HG02798 (cell line): Measurements from ENCODE around the gene FHIT.
A peak's percentile ranks its signal among the peaks of the same experiment; 100 is the strongest.
"Not testable (repeated sequence)": the region's sequence is repeated elsewhere in the genome, so short reads cannot be mapped to it uniquely, and the experiment has no call there.

Experiments
- ATAC-seq: cut with Tn5 transposase; IDR thresholded peaks from one replicate; pipeline ENCODE4 v1.9.1; 2021; ENCODE audit warnings: mild to moderate bottlenecking; ENCODE audit not compliant: unreplicated experiment, poor library complexity

The FHIT gene

GRCh38 chr3:60675424-60675823 lies 575.8 kb downstream of the FHIT start:
- no peak for ATAC-seq

- ATAC-seq: no peak
These were observed 576.4 kb downstream of the FHIT start for GRCh38 chr3:60674870-60675269.

- ATAC-seq: no peak
These were observed 578.1 kb downstream of the FHIT start for GRCh38 chr3:60673123-60673522.

- ATAC-seq: not testable (repeated sequence)
These were observed 578.9 kb downstream of the FHIT start for GRCh38 chr3:60672337-60672736.

GRCh38 chr3:60669636-60670035 lies 581.6 kb downstream of the FHIT start:
- no peak for ATAC-seq

GRCh38 chr3:60660026-60660425 lies 591.2 kb downstream of the FHIT start:
- ATAC-seq: no peak

- ATAC-seq: no peak
These were observed 592.2 kb downstream of the FHIT start for GRCh38 chr3:60659098-60659497.

GRCh38 chr3:60657972-60658371 lies 593.3 kb downstream of the FHIT start:
- peak; percentile 88 for ATAC-seq

GRCh38 chr3:60652829-60653228 lies 598.4 kb downstream of the FHIT start:
- ATAC-seq: no peak

- ATAC-seq: no peak
These were observed 599.5 kb downstream of the FHIT start for GRCh38 chr3:60651799-60652198.

- ATAC-seq: no peak
These were observed 601.1 kb downstream of the FHIT start for GRCh38 chr3:60650171-60650570.

GRCh38 chr3:60645801-60646200 lies 605.5 kb downstream of the FHIT start:
- ATAC-seq: no peak

GRCh38 chr3:60643831-60644230 lies 607.4 kb downstream of the FHIT start:
- no peak for ATAC-seq

- no peak for ATAC-seq
These were observed 609.9 kb downstream of the FHIT start for GRCh38 chr3:60641354-60641753.

GRCh38 chr3:60636846-60637245 lies 614.4 kb downstream of the FHIT start:
- ATAC-seq: no peak

GRCh38 chr3:60633644-60634043 lies 617.6 kb downstream of the FHIT start:
- no peak for ATAC-seq

- no peak for ATAC-seq
These were observed 619.7 kb downstream of the FHIT start for GRCh38 chr3:60631509-60631908.

GRCh38 chr3:60630953-60631352 lies 620.3 kb downstream of the FHIT start:
- ATAC-seq: no peak

- ATAC-seq: no peak
These were observed 621.4 kb downstream of the FHIT start for GRCh38 chr3:60629816-60630215.

GRCh38 chr3:60622349-60622748 lies 628.9 kb downstream of the FHIT start:
- no peak for ATAC-seq

GRCh38 chr3:60617188-60617587 lies 634.1 kb downstream of the FHIT start:
- no peak for ATAC-seq

GRCh38 chr3:60613769-60614303 lies 637.4 kb downstream of the FHIT start:
- ATAC-seq: no peak
